Endothelial cell of umbilical vein (primary cell): ENCODE results near the gene ZNF365. TPM values are rescaled to one million over a fixed set of nuclear protein-coding genes. Genes with fewer than 3 reads are reported as not detected.

Experiments used
- BruUV-seq: library from RNA; stranded (reverse); fragments of 400-500 nt; replicated peaks from 2 replicates; lab custom pipeline; 2021; lab: Mats Ljungman, UMichigan
- CTCF ChIA-PET: fragments of 300-600, 350-600 bp; sonication (Branson Sonifier 250); formaldehyde crosslinking; loops from one replicate; lab custom pipeline; 2021; ENCODE audit warnings: antibody characterized with exemption, inconsistent platforms; lab: Charles Lee
- POLR2A ChIA-PET: fragments of 300-600, 350-600 bp; sonication (Branson Sonifier 250); formaldehyde crosslinking; loops from one replicate; lab custom pipeline; 2021; ENCODE audit warnings: antibody characterized with exemption, inconsistent platforms; lab: Charles Lee
- DNase-seq: peaks from one replicate; pipeline ENCODE4 v3.0.0-alpha.2; 2011; ENCODE audit warnings: low read depth, low spot score
- FAIRE-seq: peaks from 2 replicates; lab custom pipeline; 2011; peaks lifted over from hg19 to GRCh38; lab: Jason Lieb, UNC
- H2AFZ ChIP-seq: 2 replicates; pipeline ENCODE4 v1.6.0; 2012; ENCODE audit warnings: low read depth, low read length, control low read depth, inconsistent platforms
- H3K27ac ChIP-seq: 2 replicates; pipeline ENCODE4 v1.5.1; 2011; ENCODE audit warnings: low read depth, mild to moderate bottlenecking, control low read depth, low read length, moderate library complexity; ENCODE audit not compliant: insufficient read depth
- H3K27me3 ChIP-seq, 2 experiments: 2 replicates each; pipeline versions ENCODE4 v1.6.0 to v1.6.1; 2011; ENCODE audit warnings: low read length in 2 of 2, mixed read lengths in 1 of 2; ENCODE audit not compliant: control insufficient read depth in 2 of 2, insufficient read depth in 2 of 2
- H3K36me3 ChIP-seq, 2 experiments: 2 replicates in 1 of 2; 3 replicates in 1 of 2; pipeline ENCODE4 v1.5.1; 2011; ENCODE audit warnings: low read length in 2 of 2, mild to moderate bottlenecking in 1 of 2, moderate library complexity in 1 of 2; ENCODE audit not compliant: control insufficient read depth in 2 of 2, insufficient read depth in 2 of 2; ENCODE audit errors: extremely low read depth in 1 of 2
- H3K4me1 ChIP-seq: 3 replicates; pipeline ENCODE4 v1.5.1; 2011; ENCODE audit warnings: mild to moderate bottlenecking, low read length; ENCODE audit not compliant: control insufficient read depth, insufficient read depth; ENCODE audit errors: extremely low read depth
- H3K4me2 ChIP-seq: 2 replicates; pipeline ENCODE4 v1.6.1; 2011; ENCODE audit warnings: low read length, control low read depth, mixed read lengths; ENCODE audit not compliant: insufficient read depth
- H3K4me3 ChIP-seq, 3 experiments: fragments of 200-600 bp in 1 of 3; sonication (generic), shearing (Covaris generic) in 1 of 3; replicated peaks in 1 of 3; 2 replicates each; pipeline ENCODE4 v1.5.1; 2011 to 2016; ENCODE audit warnings: control low read depth in 3 of 3, low read length in 3 of 3, mild to moderate bottlenecking in 2 of 3, inconsistent platforms in 1 of 3, low read depth in 1 of 3, moderate library complexity in 1 of 3; ENCODE audit not compliant: insufficient read depth in 1 of 3
- H3K79me2 ChIP-seq: 2 replicates; pipeline ENCODE4 v1.6.0; 2012; ENCODE audit warnings: low read length, inconsistent platforms; ENCODE audit not compliant: control insufficient read depth, insufficient read depth
- H3K9ac ChIP-seq: replicated peaks from 2 replicates; pipeline ENCODE3; 2011; ENCODE audit warnings: low read length, control low read depth; ENCODE audit not compliant: insufficient read depth; ENCODE audit errors: extremely low read depth
- H3K9me1 ChIP-seq: replicated peaks from 3 replicates; pipeline ENCODE4 v1.6.0; 2011; ENCODE audit warnings: mild to moderate bottlenecking, low read length; ENCODE audit not compliant: control insufficient read depth, insufficient read depth; ENCODE audit errors: extremely low read depth
- H3K9me3 ChIP-seq: replicated peaks from 2 replicates; pipeline ENCODE4 v1.5.1; 2012; ENCODE audit warnings: low read length, inconsistent platforms; ENCODE audit not compliant: control insufficient read depth, insufficient read depth
- H4K20me1 ChIP-seq: replicated peaks from 2 replicates; pipeline ENCODE3; 2011; ENCODE audit warnings: mild to moderate bottlenecking, low read length; ENCODE audit not compliant: control insufficient read depth, insufficient read depth; ENCODE audit errors: extremely low read depth
- CTCF ChIP-seq, 2 donors: IDR thresholded peaks; 1 replicate in 1 of 2; 2 replicates in 1 of 2; pipeline ENCODE4 v1.5.1; 2011; ENCODE audit warnings: low read length in 2 of 2, mild to moderate bottlenecking in 2 of 2, moderate library complexity in 2 of 2, control low read depth in 1 of 2, inconsistent platforms in 1 of 2, low read depth in 1 of 2; ENCODE audit not compliant: insufficient read depth in 1 of 2; ENCODE audit errors: extremely low read depth in 1 of 2
- EZH2 ChIP-seq: IDR thresholded peaks from 2 replicates; pipeline ENCODE4 v1.6.1; 2012; ENCODE audit warnings: borderline replicate concordance, low read depth, mild to moderate bottlenecking, moderate library complexity, low read length, inconsistent platforms; ENCODE audit not compliant: severe bottlenecking
- FOS ChIP-seq: IDR thresholded peaks from 2 replicates; pipeline ENCODE4 v1.6.1; 2011; ENCODE audit warnings: mild to moderate bottlenecking, low read length, moderate library complexity, borderline replicate concordance; ENCODE audit not compliant: insufficient read depth
- GATA2 ChIP-seq: IDR thresholded peaks from 2 replicates; pipeline ENCODE4 v1.7.0; 2011; ENCODE audit warnings: low read depth, mild to moderate bottlenecking, moderate library complexity, mixed read lengths, low read length; ENCODE audit not compliant: insufficient read length, insufficient read depth
- JUN ChIP-seq: IDR thresholded peaks from 2 replicates; pipeline ENCODE4 v1.6.1; 2011; ENCODE audit warnings: borderline replicate concordance, low read depth; ENCODE audit not compliant: insufficient read length, insufficient read depth
- MYC ChIP-seq: IDR thresholded peaks from one replicate; pipeline ENCODE4 v1.6.1; 2011; ENCODE audit warnings: mild to moderate bottlenecking, low read depth, low read length
- POLR2A ChIP-seq: IDR thresholded peaks from 2 replicates; pipeline ENCODE4 v1.6.1; 2012; ENCODE audit warnings: low read depth, mild to moderate bottlenecking, control low read depth, low read length
- POLR2AphosphoS5 ChIP-seq: IDR thresholded peaks from 2 replicates; pipeline ENCODE4 v1.6.1; 2012; ENCODE audit warnings: low read depth, mild to moderate bottlenecking, control low read depth, low read length, moderate library complexity; ENCODE audit not compliant: insufficient read depth
- dilution Hi-C: fragments of 300-500 bp; cut with MboI; formaldehyde crosslinking; loops from one replicate; pipeline ENCODE4 v1.15.0; 2019; ENCODE audit warnings: low sequenced_read_pairs; ENCODE audit not compliant: extremely low pct_ligation_motif_present
- intact Hi-C: fragments of 100-400 bp; cut with micrococcal nuclease; formaldehyde crosslinking; loops from one replicate; pipeline ENCODE4 v1.10.0; 2022
- polyA plus RNA-seq, 4 experiments: library from polyadenylated mRNA; depleted of rRNA in 3 of 4; stranded (reverse) in 3 of 4; unstranded in 1 of 4; fragments of >200 nt; gene quantifications; 2 replicates each; pipeline versions ENCODE4 v1.2.1 to v1.2.3, GENCODE V29; 2011 to 2012; ENCODE audit warnings: missing spikeins in 1 of 4
- total RNA-seq: library from RNA; stranded (reverse); gene quantifications from 2 replicates; pipeline ENCODE4 v1.2.3, GENCODE V29; 2021
- TF ChIP-seq, protein P1 (sequence below): IDR thresholded peaks from 2 replicates; pipeline ENCODE4 v1.6.1; 2011; ENCODE audit not compliant: insufficient read depth, insufficient read length

The ZNF365 gene
- total and polyA plus RNA-seq, 2 donors (not counting 3 experiments of a cell fraction or from before 2014, with no cell fraction given), result 1.3 to 2.9 TPM

- peak overlapping the region; percentile 38 for H3K4me2 ChIP-seq
- ChIA-PET CTCF (interaction anchor here (0.8 to 1.3 kb wide), 2 partner anchors 10 to 404 kb away, joined by 3 read pairs; no protein-coding TSS in a partner anchor), POLR2A (no interaction called here)
- intact Hi-C loops, result no loop called here
- no peaks in the 10 kb centered on the region for H4K20me1 ChIP-seq
- FAIRE-seq (no peak), DNase-seq (no peak)
- H2AFZ ChIP-seq, result peak overlapping the region; percentile 11
- no peaks in the 10 kb centered on the region for H3K27me3 ChIP-seq
- TF ChIP-seq EZH2 (no peak), POLR2A (no peak), GATA2 (no peak), FOS (no peak), JUN (no peak), CTCF (IDR thresholded peaks at IDR 0.05; ENCODE audit: extremely low read depth in 1 of 2, insufficient read depth in 1 of 2, low read depth in 1 of 2, low read length in 2 of 2) (no peak), MYC (no peak), POLR2AphosphoS5 (no peak)
- TF ChIP-seq, protein P1, sequence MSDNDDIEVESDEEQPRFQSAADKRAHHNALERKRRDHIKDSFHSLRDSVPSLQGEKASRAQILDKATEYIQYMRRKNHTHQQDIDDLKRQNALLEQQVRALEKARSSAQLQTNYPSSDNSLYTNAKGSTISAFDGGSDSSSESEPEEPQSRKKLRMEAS, result no peak
- H3K4me3 ChIP-seq, result no peak overlapping the region
- no peaks in the 10 kb centered on the region for H3K36me3 ChIP-seq
- no peaks in the 10 kb centered on the region for H3K9me1 ChIP-seq
- no peaks in the 10 kb centered on the region for H3K9me3 ChIP-seq
- dilution Hi-C loops, result no loop called here
- H3K79me2 ChIP-seq, result no peaks in the 10 kb centered on the region
- no TSS peak for BruUV-seq
- H3K27ac ChIP-seq, result peak overlapping the region; percentile 24
- H3K4me1 ChIP-seq, result peaks cover 15% of the 10 kb centered on the region
- H3K9ac ChIP-seq, result no peak overlapping the region
Measured at GRCh38 chr10:62442894-62443669, 68.9 kb downstream of the ZNF365 start.
